ENCODE results near the gene TC2N.

The TC2N gene

GRCh38 chr14:91835920-91836843, 31.2 kb downstream of the TC2N start:
- peak; percentile 34; the same call in 1 of the 2 replicates for TF ChIP-seq CTCF (IDR thresholded peaks at IDR 0.05)

GRCh38 chr14:91835197-91835919, 32.0 kb downstream of the TC2N start:
- no peak for TF ChIP-seq CTCF (IDR thresholded peaks at IDR 0.05)

GRCh38 chr14:91834571-91834970, 32.8 kb downstream of the TC2N start:
- TF ChIP-seq CTCF (IDR thresholded peaks at IDR 0.05) = no peak

- no peak for TF ChIP-seq CTCF (IDR thresholded peaks at IDR 0.05)
Observed at GRCh38 chr14:91831337-91831736, 36.0 kb downstream of the TC2N start.

GRCh38 chr14:91830777-91831176, 36.6 kb downstream of the TC2N start:
- no peak for TF ChIP-seq CTCF (IDR thresholded peaks at IDR 0.05)

GRCh38 chr14:91829511-91829910, 37.8 kb downstream of the TC2N start:
- no peak for TF ChIP-seq CTCF (IDR thresholded peaks at IDR 0.05)

GRCh38 chr14:91827746-91828145, 39.6 kb downstream of the TC2N start:
- TF ChIP-seq CTCF (IDR thresholded peaks at IDR 0.05) = no peak

Data from LNCAP (cell line).